DMS79 treated with DMSO at 0.1 percent for 48 hours (cell line): ENCODE results near the gene PHC1.

Experiments
- DNase-seq: peaks from one replicate; lab custom pipeline; 2025; lab: John Stamatoyannopoulos, UW

The PHC1 gene

DNA sequence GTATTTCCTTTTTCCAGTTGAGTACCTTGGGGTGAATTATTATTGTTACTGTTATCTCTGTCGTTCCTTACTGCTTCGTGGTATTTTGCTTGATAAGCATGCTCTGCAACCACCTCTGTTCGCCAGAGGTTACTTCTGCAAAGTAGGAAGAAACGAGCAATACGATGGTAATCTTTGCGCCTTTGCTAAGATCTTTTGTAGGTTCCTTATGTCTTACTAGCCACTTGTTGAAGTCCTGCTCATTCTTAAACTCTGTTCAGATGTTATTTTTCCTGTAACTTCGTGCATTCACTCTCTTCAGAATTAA, 35.9 kb downstream of the PHC1 start:
- no peak for DNase-seq

GRCh38 chr12:8950702-8951478, 36.6 kb downstream of the PHC1 start:
- no peak for DNase-seq

DNA sequence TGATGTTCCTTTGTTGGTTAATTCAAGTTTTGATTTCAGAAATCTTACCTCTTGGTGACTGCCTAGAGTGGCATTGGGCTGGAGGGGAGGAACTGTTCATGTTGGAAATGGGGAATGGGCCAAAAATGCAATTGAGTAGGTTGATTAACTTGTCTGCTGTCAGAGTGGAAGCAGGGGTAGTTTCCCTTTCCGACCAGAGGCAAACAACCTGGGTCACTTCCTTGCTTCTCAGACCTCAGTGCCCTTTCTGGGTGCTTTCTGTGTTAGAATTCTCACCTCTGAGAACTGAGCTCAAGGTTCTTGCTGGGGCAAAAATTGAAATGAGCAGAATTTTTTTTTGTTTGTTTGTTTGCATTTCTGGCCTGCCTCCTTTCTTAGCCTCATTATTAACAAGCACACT, 37.4 kb downstream of the PHC1 start:
- no peak for DNase-seq

DNA sequence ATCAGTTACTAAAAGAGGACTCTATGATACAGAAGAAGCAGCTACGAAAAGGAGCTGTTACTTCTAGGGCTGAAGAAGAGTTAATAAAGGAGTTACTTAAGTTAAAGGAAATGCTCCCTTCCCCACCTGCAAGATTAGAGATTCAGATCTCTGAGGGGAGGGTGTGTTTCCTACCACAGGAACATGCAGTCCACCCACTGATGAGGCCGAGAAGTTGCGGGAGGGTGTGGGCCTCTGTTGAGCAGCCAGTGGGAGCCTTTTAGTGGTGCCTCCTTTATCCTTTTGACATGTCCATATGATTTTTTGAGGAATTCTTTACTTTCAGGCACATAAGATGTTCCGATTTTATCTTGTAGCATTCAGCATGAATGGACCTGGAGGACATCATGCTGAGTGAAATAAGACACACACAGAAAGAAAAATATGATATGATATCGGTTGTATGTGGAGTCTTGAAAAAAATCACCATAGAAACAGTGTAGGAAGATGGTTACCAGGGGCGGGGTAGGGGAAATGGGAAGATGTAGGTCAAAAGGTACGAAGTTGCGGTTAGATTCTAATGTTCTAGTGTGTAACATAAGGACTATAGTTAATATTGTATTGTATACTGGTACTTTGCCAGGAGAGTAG, 39.6 kb downstream of the PHC1 start:
- no peak for DNase-seq

DNA sequence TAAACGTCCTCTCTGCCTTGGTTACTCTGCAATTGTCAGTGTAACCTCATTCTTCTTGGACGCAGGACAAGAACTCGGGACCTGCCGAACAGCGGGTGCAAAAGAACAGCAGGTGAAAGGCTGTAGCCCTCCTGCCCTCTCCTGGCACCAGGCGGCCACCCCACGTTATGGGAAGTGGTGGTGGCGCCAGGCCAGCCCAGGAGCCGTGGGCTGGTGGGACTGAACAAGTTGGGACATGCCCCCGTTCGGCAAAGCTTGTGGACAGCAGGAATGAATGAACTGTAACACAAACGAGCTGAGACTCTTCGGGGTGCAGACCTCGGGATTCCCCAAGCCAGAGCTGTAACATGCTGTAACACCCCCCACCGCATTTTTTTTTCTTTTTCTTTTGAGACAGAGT, 41.8 kb downstream of the PHC1 start:
- no peak for DNase-seq

DNA sequence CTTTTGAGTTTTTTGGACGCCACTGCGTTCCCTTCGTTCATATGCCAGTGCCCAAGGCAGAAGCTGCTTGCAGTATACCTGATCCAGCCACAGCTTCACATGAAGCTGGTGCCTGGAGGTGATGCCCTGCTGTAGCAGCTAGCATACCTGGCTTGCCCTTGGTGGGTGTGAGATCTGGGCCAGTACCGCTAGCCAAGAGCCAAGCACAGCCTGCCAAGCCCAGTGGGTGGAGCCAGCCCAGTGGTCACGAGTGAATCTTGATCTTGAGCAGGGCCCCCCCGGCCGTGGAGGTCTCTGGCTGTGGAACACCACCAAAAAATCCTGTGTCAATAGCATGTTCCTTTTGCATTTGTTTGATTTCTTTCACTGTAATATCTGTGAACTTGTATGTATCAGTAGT, 42.5 kb downstream of the PHC1 start:
- DNase-seq = no peak

DNA sequence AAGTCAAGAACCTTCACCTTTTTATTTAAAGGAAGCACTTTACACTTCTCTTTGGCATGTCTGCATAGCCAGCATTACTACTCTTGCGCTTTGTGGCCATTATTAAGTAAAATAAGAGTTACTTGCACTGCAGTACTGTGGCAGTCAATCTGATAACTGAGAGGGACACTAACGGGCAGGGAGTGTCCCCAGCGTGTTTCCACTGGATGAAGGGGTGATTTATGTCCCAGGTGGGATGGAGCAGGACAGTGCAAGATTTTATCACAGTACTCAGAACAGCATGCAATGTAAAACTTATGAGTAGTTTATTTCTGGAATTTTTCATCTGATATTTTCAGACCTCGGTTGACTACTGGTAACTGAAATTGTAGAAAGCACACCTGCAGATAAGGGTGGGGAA, 43.3 kb downstream of the PHC1 start:
- DNase-seq = no peak

GRCh38 chr12:8958066-8958465, 43.8 kb downstream of the PHC1 start:
- DNase-seq = no peak

GRCh38 chr12:8960176-8960575, 45.9 kb downstream of the PHC1 start:
- DNase-seq = no peak

DNA sequence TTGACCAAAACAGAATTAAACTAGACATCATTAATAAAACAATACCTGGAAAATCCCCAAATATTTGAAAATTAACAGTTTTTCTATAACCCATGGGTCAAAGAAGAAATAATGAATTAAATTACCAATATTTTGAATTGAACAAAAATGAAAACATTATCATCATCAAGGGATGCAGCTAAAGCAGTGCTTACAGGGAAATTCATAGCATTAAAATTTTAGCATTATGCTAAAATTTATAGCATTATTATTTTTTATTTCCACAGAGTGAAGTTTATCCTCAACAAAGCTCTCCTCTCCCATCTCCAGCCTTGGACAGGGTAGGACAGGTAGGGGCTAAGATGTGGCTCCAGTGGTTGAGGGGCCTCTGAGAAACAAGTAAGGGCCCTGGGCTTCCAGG, 54.5 kb downstream of the PHC1 start:
- no peak for DNase-seq

DNA sequence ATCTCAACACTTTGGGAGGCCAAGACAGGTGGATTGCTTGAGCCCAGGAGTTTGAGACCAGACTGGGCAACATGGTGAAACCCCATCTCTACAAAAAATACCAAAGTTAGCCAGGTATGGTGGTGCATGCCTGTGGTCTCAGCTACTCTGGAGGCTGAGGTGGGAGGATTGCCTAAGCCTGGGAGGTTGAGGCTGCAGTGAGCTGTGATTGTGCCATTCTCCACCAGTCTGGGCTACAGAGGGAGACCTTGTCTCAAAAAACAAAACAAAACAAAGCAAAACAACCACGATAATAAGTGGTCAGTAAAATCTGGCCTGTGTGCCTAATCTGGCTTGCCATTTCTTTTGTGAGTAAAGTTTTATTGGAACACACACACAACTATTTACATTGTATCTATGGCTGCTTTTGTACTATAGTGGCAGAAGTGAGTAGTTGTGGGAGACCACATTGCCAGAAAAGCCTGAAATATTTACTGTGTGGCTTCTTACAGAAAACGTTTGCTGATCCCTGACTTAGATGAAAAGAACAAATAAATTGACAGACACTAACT, 55.6 kb downstream of the PHC1 start:
- no peak for DNase-seq

DNA sequence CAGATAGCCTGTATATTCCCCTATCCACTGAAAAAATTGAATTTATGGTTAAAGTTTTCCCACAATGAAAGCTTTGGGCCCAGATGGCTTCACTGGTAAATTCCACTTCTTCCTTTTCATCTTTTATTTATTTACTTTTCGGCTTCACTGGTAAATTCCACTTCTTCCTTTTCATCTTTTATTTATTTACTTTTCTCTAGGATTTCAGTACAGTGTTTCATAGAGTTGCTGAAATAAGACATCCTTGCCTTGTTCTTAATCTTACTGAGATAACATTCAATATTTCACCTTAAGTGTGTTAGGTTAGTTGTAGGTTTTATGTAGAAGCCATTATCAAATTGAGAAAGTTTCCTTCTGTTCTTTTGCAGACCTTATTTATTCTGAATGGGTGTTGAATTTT, 56.1 kb downstream of the PHC1 start:
- no peak for DNase-seq

DNA sequence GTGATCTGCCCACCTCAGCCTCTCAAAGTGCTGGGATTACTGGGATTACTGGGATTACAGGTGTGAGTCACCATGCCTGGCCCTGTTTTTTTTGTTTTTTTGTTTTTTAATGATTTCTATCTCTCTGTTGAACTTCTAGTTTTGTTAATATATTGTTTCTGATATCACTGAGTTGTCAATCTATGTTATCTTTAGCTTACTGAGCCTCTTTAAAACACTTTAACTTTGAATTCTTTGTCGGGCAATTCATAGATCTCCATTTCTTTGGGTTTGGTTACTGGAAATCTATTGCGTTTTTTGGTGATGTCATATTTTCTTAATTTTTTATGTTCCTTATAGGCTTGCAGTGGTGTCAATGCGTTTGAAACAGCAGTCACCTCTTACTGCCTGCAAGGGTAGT, 65.8 kb downstream of the PHC1 start:
- no peak for DNase-seq

DNA sequence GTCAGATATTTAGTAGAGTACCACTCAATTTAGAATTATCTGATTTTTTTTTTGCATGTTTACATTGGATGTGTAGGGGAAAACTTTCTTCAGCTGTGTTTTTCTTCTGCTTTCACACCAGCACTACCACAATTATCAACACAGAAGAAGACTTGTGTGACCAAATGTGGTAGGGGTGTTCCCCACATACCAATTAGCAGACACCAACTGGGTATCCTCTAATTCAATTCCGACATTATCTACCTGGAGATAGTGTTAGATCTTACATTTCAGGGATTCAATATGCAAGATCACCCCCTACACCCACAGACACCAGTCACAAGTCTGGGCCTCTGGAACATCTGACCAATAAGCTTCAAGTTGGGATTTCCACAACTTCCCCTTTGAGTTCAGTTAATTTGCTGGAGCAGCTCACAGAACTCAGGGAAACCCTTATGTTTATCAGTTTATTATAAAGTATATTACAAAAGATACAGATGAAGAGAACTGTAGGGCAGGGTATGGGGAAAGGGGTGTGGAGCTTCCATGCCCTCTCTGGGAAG, 71.0 kb downstream of the PHC1 start:
- no peak for DNase-seq

GRCh38 chr12:8987163-8987562, 72.9 kb downstream of the PHC1 start:
- DNase-seq = no peak

DNA sequence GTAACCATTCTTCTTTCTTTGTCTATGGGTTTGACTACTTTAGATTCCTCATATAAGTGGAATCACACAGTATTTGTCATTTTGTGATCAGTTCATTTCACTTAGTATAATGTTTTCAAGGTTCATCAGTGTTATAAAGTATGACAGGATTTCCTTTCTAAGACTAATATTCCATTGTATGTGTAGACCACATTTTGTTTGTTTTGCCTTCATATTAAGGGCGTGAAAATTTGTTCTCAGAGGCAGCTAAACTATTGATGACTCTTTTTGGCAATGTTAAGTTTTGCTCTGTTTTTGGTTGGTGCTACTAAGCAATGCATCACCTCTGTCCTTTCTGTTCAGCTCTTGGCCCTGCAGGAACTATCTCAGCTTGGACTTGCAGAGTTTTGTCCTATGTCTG, 73.4 kb downstream of the PHC1 start:
- DNase-seq = no peak

DNA sequence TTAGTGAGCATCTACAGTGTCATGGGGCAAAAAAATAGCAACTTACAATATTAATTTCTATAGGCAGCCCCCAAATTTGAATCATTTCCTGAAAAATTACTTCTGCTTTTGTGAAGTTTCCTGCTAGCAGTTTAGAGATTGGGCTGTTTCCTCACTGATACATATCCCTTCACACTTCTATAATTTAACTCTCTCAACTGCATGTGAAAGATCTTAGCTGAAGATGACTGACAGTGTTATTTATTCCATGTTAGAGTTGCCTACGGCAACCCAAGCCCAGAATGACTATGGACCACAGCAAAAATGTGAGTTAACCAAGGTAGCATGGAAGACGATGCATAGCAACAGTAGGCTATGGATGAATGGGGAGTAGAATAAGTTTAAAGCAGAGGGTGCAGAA, 75.1 kb downstream of the PHC1 start, which contains the start of gene KLRG1:
Gene KLRG1, plus strand, starts transcription at position 134 of the 400 bp plus-strand sequence. Its CDS starts 90 bp downstream, at position 224.
- no peak for DNase-seq
